ENCODE results near the gene GIGYF2. TPM values are rescaled to one million over a fixed set of nuclear protein-coding genes. Genes with fewer than 3 reads are reported as not detected.

Gene GIGYF2
- total RNA-seq, 2 experiments from 2014 or later, result 50.5 to 60.9 TPM

- TF ChIP-seq EZH2phosphoT487 (IDR thresholded peaks at IDR 0.05; ENCODE audit: borderline replicate concordance, low read depth, low read length) (no peak), CTCF (conservative IDR thresholded peaks at IDR 0.05; ENCODE audit: low read length) (peak; percentile 32; the same call in 1 of the 2 replicates)
- no TSS peak for BruUV-seq (replicated peaks)
- Histone ChIP-seq H2AFZ (ENCODE audit: low read length) (no peak overlapping the region), H3K36me3 (ENCODE audit: insufficient read depth, low read length) (no peaks in the 10 kb centered on the region), H4K20me1 (ENCODE audit: insufficient read depth, low read length) (no peaks in the 10 kb centered on the region), H3K4me1 (ENCODE audit: insufficient read depth, low read length, poor library complexity, severe bottlenecking) (no peaks in the 10 kb centered on the region), H3K4me2 (ENCODE audit: low read length) (no peak overlapping the region), H3K9me3 (ENCODE audit: low read length) (no peaks in the 10 kb centered on the region), H3K79me2 (ENCODE audit: insufficient read depth, low read depth, low read length) (no peaks in the 10 kb centered on the region), H3K4me3 (ENCODE audit: low read depth, low read length, poor library complexity, severe bottlenecking) (no peak overlapping the region), H3K9me2 (ENCODE audit: insufficient read depth, low read length) (no peaks in the 10 kb centered on the region), H3K27ac (ENCODE audit: low read depth, low read length, poor library complexity, severe bottlenecking) (no peak overlapping the region)
- POLR2A ChIA-PET, result no interaction called here
- intact Hi-C loops (cut with micrococcal nuclease; ENCODE audit: unreplicated experiment), result no loop called here
- no peak for DNase-seq (ENCODE audit: low spot score)
- CTCF ChIA-PET (ENCODE audit: unreplicated experiment), result no interaction called here
These were observed 28.2 kb upstream of the GIGYF2 start for GRCh38 chr2:232668805-232669444.

GRCh38 chr2:232672588-232672987, 24.5 kb upstream of the GIGYF2 start:
- H3K79me2 ChIP-seq (ENCODE audit: insufficient read depth, low read depth, low read length), result no peaks in the 10 kb centered on the region
- no peak for DNase-seq (ENCODE audit: low spot score)
- intact Hi-C loops (cut with micrococcal nuclease; ENCODE audit: unreplicated experiment), result no loop called here
- no peaks in the 10 kb centered on the region for H3K36me3 ChIP-seq (ENCODE audit: insufficient read depth, low read length)
- no peak overlapping the region for H3K4me2 ChIP-seq (ENCODE audit: low read length)
- ChIA-PET CTCF (ENCODE audit: unreplicated experiment) (no interaction called here), POLR2A (interaction anchor here (1.1 kb wide), 1 partner anchor 16 kb away, joined by 4 read pairs; no protein-coding TSS in a partner anchor)
- H3K27ac ChIP-seq (ENCODE audit: low read depth, low read length, poor library complexity, severe bottlenecking), result no peak overlapping the region
- no peaks in the 10 kb centered on the region for H3K4me1 ChIP-seq (ENCODE audit: insufficient read depth, low read length, poor library complexity, severe bottlenecking)
- no TSS peak for BruUV-seq (replicated peaks)
- no peak for TF ChIP-seq CTCF (conservative IDR thresholded peaks at IDR 0.05; ENCODE audit: low read length)
- TF ChIP-seq EZH2phosphoT487 (IDR thresholded peaks at IDR 0.05; ENCODE audit: borderline replicate concordance, low read depth, low read length), result no peak
- H3K9me3 ChIP-seq (ENCODE audit: low read length), result no peaks in the 10 kb centered on the region
- no peaks in the 10 kb centered on the region for H3K9me2 ChIP-seq (ENCODE audit: insufficient read depth, low read length)
- no peaks in the 10 kb centered on the region for H4K20me1 ChIP-seq (ENCODE audit: insufficient read depth, low read length)
- H3K4me3 ChIP-seq (ENCODE audit: low read depth, low read length, poor library complexity, severe bottlenecking), result no peak overlapping the region
- no peak overlapping the region for H2AFZ ChIP-seq (ENCODE audit: low read length)

GRCh38 chr2:232674491-232674890, 22.6 kb upstream of the GIGYF2 start:
- Histone ChIP-seq H4K20me1 (ENCODE audit: insufficient read depth, low read length) (no peaks in the 10 kb centered on the region), H3K36me3 (ENCODE audit: insufficient read depth, low read length) (no peaks in the 10 kb centered on the region), H3K4me2 (ENCODE audit: low read length) (no peak overlapping the region), H2AFZ (ENCODE audit: low read length) (no peak overlapping the region), H3K27ac (ENCODE audit: low read depth, low read length, poor library complexity, severe bottlenecking) (no peak overlapping the region), H3K9me3 (ENCODE audit: low read length) (no peaks in the 10 kb centered on the region), H3K4me1 (ENCODE audit: insufficient read depth, low read length, poor library complexity, severe bottlenecking) (no peaks in the 10 kb centered on the region), H3K9me2 (ENCODE audit: insufficient read depth, low read length) (no peaks in the 10 kb centered on the region), H3K79me2 (ENCODE audit: insufficient read depth, low read depth, low read length) (no peaks in the 10 kb centered on the region), H3K4me3 (ENCODE audit: low read depth, low read length, poor library complexity, severe bottlenecking) (no peak overlapping the region)
- BruUV-seq (replicated peaks), result no TSS peak
- no peak for DNase-seq (ENCODE audit: low spot score)
- TF ChIP-seq EZH2phosphoT487 (IDR thresholded peaks at IDR 0.05; ENCODE audit: borderline replicate concordance, low read depth, low read length) (no peak), CTCF (conservative IDR thresholded peaks at IDR 0.05; ENCODE audit: low read length) (no peak)
- intact Hi-C loops (cut with micrococcal nuclease; ENCODE audit: unreplicated experiment), result no loop called here
- POLR2A ChIA-PET, result interaction anchor here (0.6 to 0.7 kb wide), 2 partner anchors 108 to 227 kb away, joined by 4 read pairs; no protein-coding TSS in a partner anchor
- CTCF ChIA-PET (ENCODE audit: unreplicated experiment), result no interaction called here
